SW480 (cell line): ENCODE measurements around the gene VCX2.
"Not testable (repeated sequence)": the region's sequence is repeated elsewhere in the genome, so short reads cannot be mapped to it uniquely, and the experiment has no call there.

Experiments
- DNase-seq: peaks from one replicate; pipeline ENCODE4 v3.0.0-alpha.2; 2016; ENCODE audit warnings: low spot score

VCX2 gene

GRCh38 chrX:8121391-8121790 is 49.7 kb downstream of the VCX2 start:
- not testable (repeated sequence) for DNase-seq
